PC-3 (cell line): ENCODE measurements around the gene RCOR1. TPM values are rescaled to one million over a fixed set of nuclear protein-coding genes. Genes with fewer than 3 reads are reported as not detected.
A peak's percentile ranks its signal among the peaks of the same experiment; 100 is the strongest.

ENCODE experiments used
- ATAC-seq: fragments of 200-7000 bp; cut with Tn5 transposase; 2 replicates; pipeline ENCODE4 v1.9.1; 2020; ENCODE audit warnings: mild to moderate bottlenecking, moderate library complexity
- BruUV-seq: library from RNA; stranded (reverse); fragments of 400-500 nt; replicated peaks from 2 replicates; lab custom pipeline; 2021; lab: Mats Ljungman, UMichigan
- CTCF ChIA-PET: fragments of 300-600 bp; sonication (Branson Sonifier 250); formaldehyde crosslinking; loops from one replicate; lab custom pipeline; 2022; ENCODE audit warnings: antibody characterized with exemption; lab: Charles Lee
- POLR2A ChIA-PET: fragments of 300-600 bp; sonication (Branson Sonifier 250); formaldehyde crosslinking; loops from one replicate; lab custom pipeline; 2022; ENCODE audit warnings: antibody characterized with exemption; ENCODE audit not compliant: unreplicated experiment; lab: Charles Lee
- DNase-seq: peaks from one replicate; pipeline ENCODE4 v3.0.0-alpha.2; 2015
- H2AFZ ChIP-seq: fragments of 300-600 bp; sonication (generic); 2 replicates; pipeline ENCODE4 v1.6.0; 2016; ENCODE audit warnings: antibody characterized with exemption, low read length
- H3F3A ChIP-seq: fragments of 300-600 bp; sonication (generic); one replicate; pipeline ENCODE4 v1.6.0; 2017; ENCODE audit warnings: antibody characterized with exemption, low read length, control low read depth, mild to moderate bottlenecking; ENCODE audit not compliant: unreplicated experiment
- H3K27ac ChIP-seq: fragments of 300-600 bp; sonication (generic); 2 replicates; pipeline ENCODE4 v1.5.1; 2016; ENCODE audit warnings: mild to moderate bottlenecking, low read length
- H3K27me3 ChIP-seq: fragments of 300-600 bp; sonication (generic); 2 replicates; pipeline ENCODE4 v1.6.1; 2016; ENCODE audit warnings: low read length, mixed read lengths
- H3K36me3 ChIP-seq: fragments of 300-600 bp; sonication (generic); 2 replicates; pipeline ENCODE4 v1.6.1; 2016; ENCODE audit warnings: low read depth, mixed run types, low read length, mixed read lengths
- H3K4me1 ChIP-seq: fragments of 300-600 bp; sonication (generic); 2 replicates; pipeline ENCODE4 v1.5.1; 2016; ENCODE audit warnings: low read length; ENCODE audit not compliant: insufficient read depth
- H3K4me2 ChIP-seq: fragments of 300-600 bp; sonication (generic); 2 replicates; pipeline ENCODE4 v1.6.0; 2016; ENCODE audit warnings: low read length
- H3K4me3 ChIP-seq: fragments of 300-600 bp; sonication (generic); 2 replicates; pipeline ENCODE4 v1.5.1; 2016; ENCODE audit warnings: mild to moderate bottlenecking, low read length, mixed read lengths
- H3K79me2 ChIP-seq: fragments of 300-600 bp; sonication (generic); 2 replicates; pipeline ENCODE4 v1.6.1; 2017; ENCODE audit warnings: low read length, mixed read lengths
- H3K9ac ChIP-seq: fragments of 300-600 bp; sonication (generic); 2 replicates; pipeline ENCODE4 v1.6.0; 2016; ENCODE audit warnings: mild to moderate bottlenecking, low read length
- H3K9me2 ChIP-seq: fragments of 300-600 bp; sonication (generic); replicated peaks from 2 replicates; pipeline ENCODE4 v1.6.1; 2016; ENCODE audit warnings: mixed run types, low read length, mixed read lengths
- H3K9me3 ChIP-seq: fragments of 300-600 bp; sonication (generic); 2 replicates; pipeline ENCODE4 v1.6.1; 2016; ENCODE audit warnings: low read length, mixed read lengths
- H4K20me1 ChIP-seq: fragments of 300-600 bp; sonication (generic); 2 replicates; pipeline ENCODE4 v1.6.1; 2016; ENCODE audit warnings: low read length, mixed read lengths
- EZH2 ChIP-seq: fragments of 300-600 bp; sonication (generic); IDR thresholded peaks from one replicate; pipeline ENCODE4 v1.6.1; 2017; ENCODE audit warnings: antibody characterized with exemption, mild to moderate bottlenecking, low read length; ENCODE audit not compliant: unreplicated experiment
- EZH2phosphoT487 ChIP-seq: fragments of 300-600 bp; sonication (generic); IDR thresholded peaks from 2 replicates; pipeline ENCODE4 v1.6.1; 2018; ENCODE audit warnings: mild to moderate bottlenecking, antibody characterized with exemption, low read length, borderline replicate concordance
- intact Hi-C: fragments of 100-400 bp; cut with micrococcal nuclease; formaldehyde crosslinking; loops from 2 replicates; pipeline ENCODE4 v1.9.0; 2023
- total RNA-seq: library from RNA; depleted of rRNA; stranded (reverse); fragments of >200 nt; gene quantifications from 2 replicates; pipeline ENCODE4 v1.2.3, GENCODE V29; 2014
- TF ChIP-seq, protein P1 (sequence below): fragments of 300-600 bp; sonication (generic); conservative IDR thresholded peaks from 2 replicates; pipeline ENCODE4 v1.5.1; 2017; ENCODE audit warnings: antibody characterized with exemption, low read depth, mild to moderate bottlenecking, low read length

Gene RCOR1
- total RNA-seq, 1 experiment from 2014 or later = 22.2 TPM

- peaks cover 6% of the 10 kb centered on the region; the same call in 1 of the 2 replicates for H3K36me3 ChIP-seq
- peak overlapping the region; percentile 94 for H3K4me3 ChIP-seq
- no TSS peak for BruUV-seq
- no peaks in the 10 kb centered on the region for H3K9me3 ChIP-seq
- H3K9me2 ChIP-seq = no peaks in the 10 kb centered on the region
- ChIA-PET CTCF (interaction anchor here (1.1 kb wide), 1 partner anchor 101 kb away, joined by 7 read pairs; no protein-coding TSS in a partner anchor), POLR2A (no interaction called here)
- intact Hi-C loops = loop anchor here (5.0 kb wide), 1 partner anchor 99 kb away; no protein-coding TSS in a partner anchor
- peak; percentile 0; the same call in 1 of the 2 replicates for ATAC-seq
- H3K4me1 ChIP-seq = peaks cover 21% of the 10 kb centered on the region
- no peak overlapping the region for H2AFZ ChIP-seq
- peaks cover 54% of the 10 kb centered on the region for H3K79me2 ChIP-seq
- peaks cover 29% of the 10 kb centered on the region for H4K20me1 ChIP-seq
- H3F3A ChIP-seq = peaks cover 4% of the 10 kb centered on the region
- H3K9ac ChIP-seq = peak overlapping the region; percentile 77
- peak; percentile 28 for DNase-seq
- TF ChIP-seq EZH2 (no peak), EZH2phosphoT487 (no peak)
- TF ChIP-seq, protein P1, sequence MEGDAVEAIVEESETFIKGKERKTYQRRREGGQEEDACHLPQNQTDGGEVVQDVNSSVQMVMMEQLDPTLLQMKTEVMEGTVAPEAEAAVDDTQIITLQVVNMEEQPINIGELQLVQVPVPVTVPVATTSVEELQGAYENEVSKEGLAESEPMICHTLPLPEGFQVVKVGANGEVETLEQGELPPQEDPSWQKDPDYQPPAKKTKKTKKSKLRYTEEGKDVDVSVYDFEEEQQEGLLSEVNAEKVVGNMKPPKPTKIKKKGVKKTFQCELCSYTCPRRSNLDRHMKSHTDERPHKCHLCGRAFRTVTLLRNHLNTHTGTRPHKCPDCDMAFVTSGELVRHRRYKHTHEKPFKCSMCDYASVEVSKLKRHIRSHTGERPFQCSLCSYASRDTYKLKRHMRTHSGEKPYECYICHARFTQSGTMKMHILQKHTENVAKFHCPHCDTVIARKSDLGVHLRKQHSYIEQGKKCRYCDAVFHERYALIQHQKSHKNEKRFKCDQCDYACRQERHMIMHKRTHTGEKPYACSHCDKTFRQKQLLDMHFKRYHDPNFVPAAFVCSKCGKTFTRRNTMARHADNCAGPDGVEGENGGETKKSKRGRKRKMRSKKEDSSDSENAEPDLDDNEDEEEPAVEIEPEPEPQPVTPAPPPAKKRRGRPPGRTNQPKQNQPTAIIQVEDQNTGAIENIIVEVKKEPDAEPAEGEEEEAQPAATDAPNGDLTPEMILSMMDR = no peak; the same call in 1 of the 2 replicates
- no peaks in the 10 kb centered on the region for H3K27me3 ChIP-seq
- H3K27ac ChIP-seq = 0 out of 2 replicates have a peak overlapping the region, but pooled peaks have one; percentile 8
- H3K4me2 ChIP-seq = peak overlapping the region; percentile 93
These were observed 794 bp downstream of the RCOR1 start for GRCh38 chr14:102593061-102593824.

DNA sequence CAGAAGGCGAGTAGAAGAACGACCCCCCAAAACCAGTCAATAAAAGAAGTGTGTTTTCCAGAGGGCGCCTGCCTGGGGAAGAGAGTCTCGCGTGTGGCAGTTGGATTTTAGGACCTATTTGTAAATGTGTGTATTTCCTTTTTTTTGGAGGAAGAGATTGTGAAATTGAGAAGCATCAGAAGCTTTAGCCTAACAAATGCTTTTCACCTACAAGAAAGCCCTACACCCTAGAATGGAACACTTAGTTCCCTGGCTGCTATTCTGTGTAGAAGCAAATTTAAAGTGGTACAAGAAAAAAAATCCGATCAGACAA is 1.3 kb downstream of the RCOR1 start:
- POLR2A ChIA-PET = no interaction called here
- BruUV-seq = no TSS peak
- Histone ChIP-seq H3K27me3 (no peaks in the 10 kb centered on the region), H3F3A (peaks cover 4% of the 10 kb centered on the region), H3K9me3 (no peaks in the 10 kb centered on the region), H2AFZ (no peak overlapping the region), H3K36me3 (peaks cover 8% of the 10 kb centered on the region), H3K9me2 (no peaks in the 10 kb centered on the region), H3K4me1 (peaks cover 21% of the 10 kb centered on the region), H4K20me1 (peaks cover 30% of the 10 kb centered on the region), H3K4me2 (peak overlapping the region; percentile 93), H3K4me3 (peak overlapping the region; percentile 94), H3K79me2 (peaks cover 59% of the 10 kb centered on the region), H3K9ac (peak overlapping the region; percentile 77), H3K27ac (no peak overlapping the region)
- intact Hi-C loops = loop anchor here (5.0 kb wide), 1 partner anchor 99 kb away; no protein-coding TSS in a partner anchor
- CTCF ChIA-PET = interaction anchor here (0.7 to 1.3 kb wide), 8 partner anchors 11 to 399 kb away, joined by 3 to 9 read pairs (median 6); no protein-coding TSS in a partner anchor
- TF ChIP-seq, protein P1 = no peak; the same call in 1 of the 2 replicates
- no peak for TF ChIP-seq EZH2
- no peak for TF ChIP-seq EZH2phosphoT487
- ATAC-seq (no peak), DNase-seq (no peak)
